Trophoblast cell (in vitro differentiated cells and primary cell): ENCODE measurements around the gene DUSP19.

ENCODE experiments used
- DNase-seq, 2 donors: peaks; one replicate each; pipeline ENCODE4 v3.0.0-alpha.2; 2016
- H2AFZ ChIP-seq: 2 replicates; pipeline ENCODE4 v1.6.1; 2013; ENCODE audit warnings: low read length, moderate library complexity, mild to moderate bottlenecking; ENCODE audit not compliant: insufficient read depth, poor library complexity
- H2AK5ac ChIP-seq: 2 replicates; pipeline ENCODE4 v1.6.1; 2013; ENCODE audit warnings: mild to moderate bottlenecking, low read length
- H2BK120ac ChIP-seq: 2 replicates; pipeline ENCODE4 v1.6.1; 2013; ENCODE audit warnings: low read length, mild to moderate bottlenecking, moderate library complexity; ENCODE audit not compliant: insufficient read depth, poor library complexity
- H2BK12ac ChIP-seq: 2 replicates; pipeline ENCODE4 v1.6.1; 2013; ENCODE audit warnings: mild to moderate bottlenecking, low read length, moderate library complexity
- H2BK5ac ChIP-seq: 2 replicates; pipeline ENCODE4 v1.6.1; 2013; ENCODE audit warnings: low read length, low read depth, moderate library complexity, mild to moderate bottlenecking; ENCODE audit not compliant: poor library complexity
- H3K14ac ChIP-seq: 2 replicates; pipeline ENCODE4 v1.6.1; 2013; ENCODE audit warnings: mild to moderate bottlenecking, low read length
- H3K18ac ChIP-seq: 2 replicates; pipeline ENCODE4 v1.6.1; 2013; ENCODE audit warnings: mild to moderate bottlenecking, low read length
- H3K23ac ChIP-seq: 2 replicates; pipeline ENCODE4 v1.6.1; 2013; ENCODE audit warnings: low read length
- H3K27ac ChIP-seq: 2 replicates; pipeline ENCODE4 v1.5.1; 2013; ENCODE audit warnings: low read depth, mild to moderate bottlenecking, inconsistent platforms, low read length, moderate library complexity
- H3K27me3 ChIP-seq: 2 replicates; pipeline ENCODE4 v1.6.1; 2013; ENCODE audit warnings: inconsistent platforms, mild to moderate bottlenecking, low read length, moderate library complexity; ENCODE audit not compliant: insufficient read depth
- H3K36me3 ChIP-seq, 2 experiments: 1 replicate in 1 of 2; 2 replicates in 1 of 2; pipeline ENCODE4 v1.6.1; 2013; ENCODE audit warnings: low read length in 2 of 2, mild to moderate bottlenecking in 2 of 2, moderate library complexity in 1 of 2; ENCODE audit not compliant: insufficient read depth in 2 of 2, control insufficient read depth in 1 of 2
- H3K4ac ChIP-seq: 2 replicates; pipeline ENCODE4 v1.6.1; 2013; ENCODE audit warnings: low read depth, mild to moderate bottlenecking, low read length, moderate library complexity
- H3K4me1 ChIP-seq, 2 experiments: 1 replicate in 1 of 2; 2 replicates in 1 of 2; pipeline ENCODE4 v1.6.1; 2013; ENCODE audit warnings: low read length in 2 of 2, mild to moderate bottlenecking in 2 of 2, moderate library complexity in 1 of 2; ENCODE audit not compliant: insufficient read depth in 2 of 2, control insufficient read depth in 1 of 2
- H3K4me2 ChIP-seq: 2 replicates; pipeline ENCODE4 v1.6.1; 2013; ENCODE audit warnings: inconsistent platforms, mild to moderate bottlenecking, low read length, moderate library complexity
- H3K4me3 ChIP-seq: 2 replicates; pipeline ENCODE4 v1.5.1; 2013; ENCODE audit warnings: mild to moderate bottlenecking, low read depth, low read length, inconsistent platforms
- H3K79me1 ChIP-seq: one replicate; pipeline ENCODE4 v1.6.1; 2013; ENCODE audit warnings: low read length
- H3K79me2 ChIP-seq: 2 replicates; pipeline ENCODE4 v1.6.1; 2013; ENCODE audit warnings: low read length, mild to moderate bottlenecking; ENCODE audit not compliant: control insufficient read depth, insufficient read depth, poor library complexity
- H3K9ac ChIP-seq: 2 replicates; pipeline ENCODE4 v1.6.1; 2013; ENCODE audit warnings: mild to moderate bottlenecking, low read length
- H3K9me3 ChIP-seq: 2 replicates; pipeline ENCODE4 v1.6.1; 2013; ENCODE audit warnings: low read depth, mild to moderate bottlenecking, control low read depth, inconsistent platforms, low read length; ENCODE audit not compliant: insufficient read depth
- H4K12ac ChIP-seq: 2 replicates; pipeline ENCODE4 v1.6.1; 2013; ENCODE audit warnings: low read depth, mild to moderate bottlenecking, low read length, moderate library complexity
- H4K8ac ChIP-seq: 2 replicates; pipeline ENCODE4 v1.6.1; 2013; ENCODE audit warnings: low read depth, mild to moderate bottlenecking, low read length, moderate library complexity
- H4K91ac ChIP-seq: one replicate; pipeline ENCODE4 v1.6.1; 2013; ENCODE audit warnings: low read depth, mild to moderate bottlenecking, low read length, moderate library complexity
- WGBS: extraction: QIAGEN DNeasy Blood & Tissue Kit; methylation state at CpG from one replicate; pipeline ENCODE4 v1.1.7; 2013; ENCODE audit warnings: missing lambda C conversion rate; ENCODE audit not compliant: insufficient read length, insufficient coverage; ENCODE audit errors: extremely low coverage; 5-methylcytosine and 5-hydroxymethylcytosine counted together

DUSP19 gene

GRCh38 chr2:183060571-183061231 is 17.8 kb upstream of the DUSP19 start:
- no peak overlapping the region for H2AK5ac ChIP-seq
- H3K14ac ChIP-seq = no peak overlapping the region
- no peak overlapping the region for H2AFZ ChIP-seq
- no peak overlapping the region for H2BK5ac ChIP-seq
- no peak overlapping the region for H3K23ac ChIP-seq
- no peak overlapping the region for H4K12ac ChIP-seq
- no peaks in the 10 kb centered on the region for H3K27me3 ChIP-seq
- H3K4ac ChIP-seq = no peak overlapping the region
- H3K79me1 ChIP-seq = no peaks in the 10 kb centered on the region
- no peak overlapping the region for H3K9ac ChIP-seq
- H4K8ac ChIP-seq = no peak overlapping the region
- H2BK12ac ChIP-seq = no peak overlapping the region
- H3K4me2 ChIP-seq = no peak overlapping the region
- no peaks in the 10 kb centered on the region for H3K36me3 ChIP-seq
- H3K18ac ChIP-seq = no peak overlapping the region
- no CpG with 5 or more reads among the region's 14 CpGs for WGBS
- no peak overlapping the region for H4K91ac ChIP-seq
- H3K9me3 ChIP-seq = no peaks in the 10 kb centered on the region
- no peak for DNase-seq
- H3K27ac ChIP-seq = no peak overlapping the region
- no peak overlapping the region for H2BK120ac ChIP-seq
- H3K79me2 ChIP-seq = no peaks in the 10 kb centered on the region
- H3K4me1 ChIP-seq = no peaks in the 10 kb centered on the region
- no peak overlapping the region for H3K4me3 ChIP-seq

GRCh38 chr2:183063083-183063482 is 15.5 kb upstream of the DUSP19 start:
- no peaks in the 10 kb centered on the region for H3K36me3 ChIP-seq
- no peak overlapping the region for H4K8ac ChIP-seq
- H3K23ac ChIP-seq = no peak overlapping the region

GRCh38 chr2:183068561-183068960 is 10.0 kb upstream of the DUSP19 start:
- no peak for DNase-seq
- Histone ChIP-seq H2BK120ac (no peak overlapping the region), H3K79me1 (no peaks in the 10 kb centered on the region), H2AFZ (no peak overlapping the region), H3K9me3 (peaks cover 13% of the 10 kb centered on the region), H3K18ac (no peak overlapping the region), H4K91ac (no peak overlapping the region), H3K36me3 (no peaks in the 10 kb centered on the region), H2AK5ac (no peak overlapping the region), H3K79me2 (no peaks in the 10 kb centered on the region), H2BK5ac (no peak overlapping the region), H4K12ac (no peak overlapping the region), H3K27me3 (no peaks in the 10 kb centered on the region), H3K4me3 (no peak overlapping the region), H2BK12ac (no peak overlapping the region), H3K14ac (no peak overlapping the region), H3K27ac (no peak overlapping the region), H4K8ac (no peak overlapping the region), H3K4me1 (no peaks in the 10 kb centered on the region), H3K23ac (no peak overlapping the region), H3K4me2 (no peak overlapping the region), H3K4ac (no peak overlapping the region), H3K9ac (no peak overlapping the region)
- no CpG with 5 or more reads among the region's 3 CpGs for WGBS

More at GRCh38 chr2:183063083-183063482, 15.5 kb upstream of the DUSP19 start:
- Histone ChIP-seq H3K4me1 (no peaks in the 10 kb centered on the region), H2AFZ (no peak overlapping the region), H4K91ac (no peak overlapping the region), H3K27ac (no peak overlapping the region), H2BK12ac (no peak overlapping the region), H2AK5ac (no peak overlapping the region), H3K4me2 (no peak overlapping the region), H3K4ac (no peak overlapping the region), H3K79me1 (no peaks in the 10 kb centered on the region), H3K14ac (no peak overlapping the region), H3K18ac (no peak overlapping the region), H4K12ac (no peak overlapping the region), H3K27me3 (no peaks in the 10 kb centered on the region), H3K9me3 (no peaks in the 10 kb centered on the region), H3K9ac (no peak overlapping the region), H3K4me3 (no peak overlapping the region), H3K79me2 (no peaks in the 10 kb centered on the region), H2BK5ac (no peak overlapping the region), H2BK120ac (no peak overlapping the region)
- WGBS = no CpG with 5 or more reads among the region's 2 CpGs
- DNase-seq = no peak

- Histone ChIP-seq H3K36me3 (no peaks in the 10 kb centered on the region), H3K18ac (no peak overlapping the region), H2AK5ac (no peak overlapping the region), H3K27ac (no peak overlapping the region), H3K4me2 (no peak overlapping the region), H3K9me3 (peaks cover 13% of the 10 kb centered on the region), H3K9ac (no peak overlapping the region), H2BK120ac (no peak overlapping the region), H2BK5ac (no peak overlapping the region), H3K4me1 (no peaks in the 10 kb centered on the region), H4K8ac (no peak overlapping the region), H3K27me3 (no peaks in the 10 kb centered on the region), H4K91ac (no peak overlapping the region), H3K79me2 (no peaks in the 10 kb centered on the region), H4K12ac (no peak overlapping the region), H2AFZ (no peak overlapping the region), H3K4me3 (no peak overlapping the region), H3K14ac (no peak overlapping the region), H3K79me1 (no peaks in the 10 kb centered on the region), H2BK12ac (no peak overlapping the region), H3K23ac (no peak overlapping the region), H3K4ac (no peak overlapping the region)
- no peak for DNase-seq
- no CpG with 5 or more reads among the region's 2 CpGs for WGBS
Observed at GRCh38 chr2:183069174-183069573, 9.4 kb upstream of the DUSP19 start.
